Neural progenitor cell (in vitro differentiated cells): ENCODE data around the gene ARL4C. TPM values are rescaled to one million over a fixed set of nuclear protein-coding genes. Genes with fewer than 3 reads are reported as not detected.

Experiments used
- DNase-seq: peaks from one replicate; pipeline ENCODE4 v3.0.0-alpha.2; 2016; ENCODE audit warnings: low spot score
- H2AFZ ChIP-seq: fragments of 200-600 bp; sonication (generic); replicated peaks from 2 replicates; pipeline ENCODE4 v1.6.1; 2016; ENCODE audit warnings: antibody characterized with exemption
- H3F3A ChIP-seq: fragments of 200-600 bp; sonication (generic); 2 replicates; pipeline ENCODE4 v1.6.1; 2016; ENCODE audit warnings: antibody characterized with exemption, low read depth
- H3K27ac ChIP-seq: fragments of 200-600 bp; sonication (generic); 2 replicates; pipeline ENCODE4 v1.5.1; 2016; ENCODE audit warnings: mild to moderate bottlenecking
- H3K27me3 ChIP-seq: fragments of 200-600 bp; sonication (generic); 2 replicates; pipeline ENCODE4 v1.6.1; 2016; ENCODE audit warnings: mild to moderate bottlenecking, moderate library complexity
- H3K36me3 ChIP-seq: fragments of 200-600 bp; sonication (generic); 2 replicates; pipeline ENCODE4 v1.5.1; 2016
- H3K4me1 ChIP-seq: fragments of 200-600 bp; sonication (generic); 2 replicates; pipeline ENCODE4 v1.6.1; 2016; ENCODE audit warnings: mixed run types
- H3K4me2 ChIP-seq: fragments of 200-600 bp; sonication (generic); 2 replicates; pipeline ENCODE4 v1.6.1; 2016
- H3K4me3 ChIP-seq: fragments of 200-600 bp; sonication (generic); 2 replicates; pipeline ENCODE4 v1.5.1; 2016
- H3K79me2 ChIP-seq: fragments of 200-600 bp; sonication (generic); 2 replicates; pipeline ENCODE4 v1.6.1; 2016; ENCODE audit warnings: low read depth
- H3K9ac ChIP-seq: fragments of 200-600 bp; sonication (generic); 2 replicates; pipeline ENCODE4 v1.6.1; 2016
- H3K9me3 ChIP-seq: fragments of 200-600 bp; sonication (generic); 2 replicates; pipeline ENCODE4 v1.5.1; 2016; ENCODE audit warnings: low read depth
- H4K20me1 ChIP-seq: fragments of 200-600 bp; sonication (generic); 2 replicates; pipeline ENCODE4 v1.6.1; 2016; ENCODE audit warnings: low read depth
- H3K27ac Mint-ChIP-seq: 3 replicates; pipeline ENCODE4 v1.8.0; 2021; ENCODE audit warnings: mixed read lengths
- H3K27me3 Mint-ChIP-seq: 2 replicates; pipeline ENCODE4 v1.8.0; 2022; ENCODE audit warnings: low read depth, mild to moderate bottlenecking, inconsistent platforms, moderate library complexity, mixed read lengths; ENCODE audit not compliant: insufficient read depth
- H3K36me3 Mint-ChIP-seq: 3 replicates; pipeline ENCODE4 v1.8.0; 2021; ENCODE audit warnings: mixed read lengths
- H3K4me1 Mint-ChIP-seq: 3 replicates; pipeline ENCODE4 v1.8.0; 2021; ENCODE audit warnings: mixed read lengths
- H3K4me3 Mint-ChIP-seq: 3 replicates; pipeline ENCODE4 v1.8.0; 2021; ENCODE audit warnings: mild to moderate bottlenecking, moderate library complexity, mixed read lengths
- H3K9me3 Mint-ChIP-seq: 3 replicates; pipeline ENCODE4 v1.8.0; 2020; ENCODE audit warnings: mixed read lengths
- EZH2 ChIP-seq: fragments of 200-600 bp; sonication (generic); IDR thresholded peaks from 2 replicates; pipeline ENCODE4 v1.6.1; 2017; ENCODE audit warnings: antibody characterized with exemption, mild to moderate bottlenecking, moderate library complexity
- EZH2phosphoT487 ChIP-seq: fragments of 200-600 bp; sonication (generic); IDR thresholded peaks from 2 replicates; pipeline ENCODE4 v1.6.1; 2017; ENCODE audit warnings: antibody characterized with exemption
- total RNA-seq: library from RNA; depleted of rRNA; stranded (reverse); fragments of >200 nt; gene quantifications from 2 replicates; pipeline ENCODE4 v1.2.3, GENCODE V29; 2015; ENCODE audit warnings: low replicate concordance
- TF ChIP-seq, protein P1 (sequence below): fragments of 200-600 bp; sonication (generic); IDR thresholded peaks from 2 replicates; pipeline ENCODE4 v1.5.1; 2017; ENCODE audit warnings: antibody characterized with exemption, mild to moderate bottlenecking

ARL4C gene
- total RNA-seq, 1 donor from 2014 or later: 87.6 TPM

DNA sequence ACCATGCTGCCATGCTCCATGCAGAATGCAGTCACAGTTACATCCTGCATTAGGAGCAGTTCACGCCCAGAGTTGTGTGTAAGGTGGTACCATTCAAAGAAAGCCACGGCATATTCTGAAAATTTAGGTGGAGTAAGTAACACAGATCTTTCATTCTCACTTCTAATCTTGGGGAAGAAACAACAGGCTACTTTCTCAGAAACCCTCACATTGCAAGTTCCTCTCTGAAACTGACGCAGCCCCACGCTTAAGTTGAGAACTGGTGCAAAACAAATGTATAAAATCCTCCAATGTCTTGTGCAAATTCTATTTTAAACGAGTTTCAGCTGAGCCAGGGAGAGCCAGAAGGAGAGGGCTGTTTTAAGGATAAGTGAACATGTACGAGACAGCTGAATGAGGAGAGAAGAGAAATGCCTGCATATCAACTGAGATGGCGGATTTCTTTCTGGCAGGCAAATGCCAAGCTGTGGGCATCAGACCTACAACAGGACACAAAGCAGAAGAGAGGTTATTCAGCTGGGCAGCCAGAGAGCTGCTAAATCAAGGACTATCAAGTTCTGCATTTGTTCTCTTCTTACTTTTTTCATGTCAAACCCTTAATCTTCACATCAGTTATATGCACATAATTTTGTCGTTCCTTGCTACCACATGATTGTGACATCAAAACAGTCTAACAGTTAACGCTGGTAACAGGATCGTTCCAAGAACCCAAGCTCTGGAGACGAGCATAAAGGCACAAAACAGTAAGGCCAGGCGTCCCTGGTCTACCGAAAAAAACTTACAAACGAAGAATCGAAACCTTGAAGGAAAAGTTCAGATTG, 6.4 kb downstream of the ARL4C start:
- H3K9ac ChIP-seq: no peak overlapping the region
- no peaks in the 10 kb centered on the region for H3K9me3 Mint-ChIP-seq
- no peak for DNase-seq

DNA sequence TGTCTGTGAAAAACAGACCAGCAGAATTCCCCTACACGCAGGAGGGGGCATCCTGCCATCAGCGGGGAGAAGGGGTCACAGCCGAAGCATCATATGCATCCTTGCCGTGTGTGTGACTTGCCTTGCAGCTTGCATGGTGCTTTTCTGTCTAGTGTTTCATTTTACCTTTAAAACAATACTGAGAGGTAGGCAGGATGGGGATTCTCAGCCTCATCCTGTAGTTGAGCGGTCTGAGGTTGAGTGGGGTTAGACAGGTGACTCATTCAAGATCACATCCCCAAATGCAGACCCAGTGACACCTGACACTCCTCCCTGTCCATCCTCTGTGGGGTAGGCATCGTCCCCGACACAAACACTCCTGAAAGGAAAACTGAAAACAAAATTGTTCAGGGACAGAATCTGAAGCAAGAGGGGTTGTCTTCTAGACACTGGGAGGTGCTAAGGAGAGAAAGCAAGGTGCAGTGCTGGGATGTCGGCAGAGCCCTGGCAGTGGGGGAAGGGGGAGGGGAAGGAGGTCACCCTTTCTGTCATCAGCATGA, 7.9 kb downstream of the ARL4C start:
- Histone ChIP-seq H3K9ac (no peak overlapping the region), H2AFZ (no peak overlapping the region), H4K20me1 (peaks cover 53% of the 10 kb centered on the region), H3K27ac (peak overlapping the region; percentile 55), H3K36me3 (peaks cover 24% of the 10 kb centered on the region), H3K4me1 (peaks cover 40% of the 10 kb centered on the region), H3K79me2 (peaks cover 67% of the 10 kb centered on the region), H3K4me2 (no peak overlapping the region), H3K4me3 (no peak overlapping the region), H3K9me3 (no peaks in the 10 kb centered on the region), H3K27me3 (no peaks in the 10 kb centered on the region), H3F3A (peaks cover 61% of the 10 kb centered on the region)
- no peak overlapping the region for H3K27ac Mint-ChIP-seq
- H3K27me3 Mint-ChIP-seq: no peaks in the 10 kb centered on the region
- no peak overlapping the region for H3K4me3 Mint-ChIP-seq
- no peak for DNase-seq
- TF ChIP-seq, protein P1, sequence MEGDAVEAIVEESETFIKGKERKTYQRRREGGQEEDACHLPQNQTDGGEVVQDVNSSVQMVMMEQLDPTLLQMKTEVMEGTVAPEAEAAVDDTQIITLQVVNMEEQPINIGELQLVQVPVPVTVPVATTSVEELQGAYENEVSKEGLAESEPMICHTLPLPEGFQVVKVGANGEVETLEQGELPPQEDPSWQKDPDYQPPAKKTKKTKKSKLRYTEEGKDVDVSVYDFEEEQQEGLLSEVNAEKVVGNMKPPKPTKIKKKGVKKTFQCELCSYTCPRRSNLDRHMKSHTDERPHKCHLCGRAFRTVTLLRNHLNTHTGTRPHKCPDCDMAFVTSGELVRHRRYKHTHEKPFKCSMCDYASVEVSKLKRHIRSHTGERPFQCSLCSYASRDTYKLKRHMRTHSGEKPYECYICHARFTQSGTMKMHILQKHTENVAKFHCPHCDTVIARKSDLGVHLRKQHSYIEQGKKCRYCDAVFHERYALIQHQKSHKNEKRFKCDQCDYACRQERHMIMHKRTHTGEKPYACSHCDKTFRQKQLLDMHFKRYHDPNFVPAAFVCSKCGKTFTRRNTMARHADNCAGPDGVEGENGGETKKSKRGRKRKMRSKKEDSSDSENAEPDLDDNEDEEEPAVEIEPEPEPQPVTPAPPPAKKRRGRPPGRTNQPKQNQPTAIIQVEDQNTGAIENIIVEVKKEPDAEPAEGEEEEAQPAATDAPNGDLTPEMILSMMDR: no peak
- TF ChIP-seq EZH2phosphoT487: no peak
- TF ChIP-seq EZH2: no peak
- no peaks in the 10 kb centered on the region for H3K9me3 Mint-ChIP-seq
- H3K36me3 Mint-ChIP-seq: peaks cover 35% of the 10 kb centered on the region
- H3K4me1 Mint-ChIP-seq: peaks cover 40% of the 10 kb centered on the region

More for the DNA sequence above, 6.4 kb downstream of the ARL4C start:
- Histone ChIP-seq H2AFZ (no peak overlapping the region), H3K27me3 (no peaks in the 10 kb centered on the region), H3K79me2 (peaks cover 82% of the 10 kb centered on the region), H3K4me1 (peaks cover 40% of the 10 kb centered on the region), H3K27ac (peak overlapping the region; percentile 75), H3K9me3 (no peaks in the 10 kb centered on the region), H3K4me2 (peak overlapping the region; percentile 97), H4K20me1 (peaks cover 68% of the 10 kb centered on the region), H3K36me3 (peaks cover 25% of the 10 kb centered on the region), H3F3A (peaks cover 61% of the 10 kb centered on the region), H3K4me3 (peak overlapping the region; percentile 97)
- Mint-ChIP-seq H3K4me3 (peak overlapping the region; percentile 49), H3K4me1 (peaks cover 37% of the 10 kb centered on the region), H3K27me3 (no peaks in the 10 kb centered on the region), H3K36me3 (peaks cover 38% of the 10 kb centered on the region), H3K27ac (no peak overlapping the region)
- TF ChIP-seq, protein P1: no peak
- TF ChIP-seq EZH2phosphoT487 (no peak), EZH2 (no peak)

DNA sequence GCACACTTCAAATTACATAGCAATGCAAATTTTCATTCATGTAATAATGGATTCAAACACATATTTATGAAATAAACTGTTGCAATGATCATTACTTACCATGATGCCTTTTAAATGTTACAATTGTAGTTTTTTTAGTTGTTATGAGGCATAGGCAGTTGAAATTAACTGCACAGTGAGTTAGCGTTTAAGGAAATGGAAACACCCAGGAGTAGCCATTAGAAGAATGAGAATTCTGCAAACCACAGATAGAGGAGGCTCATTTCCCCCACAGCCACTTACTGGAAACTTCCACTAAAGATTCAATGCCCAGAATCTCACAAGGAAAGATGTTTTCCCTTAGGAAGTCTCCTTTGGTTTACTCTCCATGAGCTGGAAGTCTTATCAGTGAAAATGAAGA, 8.4 kb downstream of the ARL4C start:
- Mint-ChIP-seq H3K36me3 (peaks cover 35% of the 10 kb centered on the region), H3K4me3 (no peak overlapping the region), H3K9me3 (no peaks in the 10 kb centered on the region), H3K4me1 (peaks cover 41% of the 10 kb centered on the region), H3K27ac (no peak overlapping the region), H3K27me3 (no peaks in the 10 kb centered on the region)
- H3K9me3 ChIP-seq: no peaks in the 10 kb centered on the region
- peaks cover 49% of the 10 kb centered on the region for H4K20me1 ChIP-seq
- no peak overlapping the region for H2AFZ ChIP-seq
- H3K27ac ChIP-seq: peak overlapping the region; percentile 55
- TF ChIP-seq EZH2 (no peak), EZH2phosphoT487 (no peak)
- TF ChIP-seq, protein P1: no peak
- H3K79me2 ChIP-seq: peaks cover 62% of the 10 kb centered on the region
- no peak for DNase-seq
- H3K27me3 ChIP-seq: no peaks in the 10 kb centered on the region
- H3K36me3 ChIP-seq: peaks cover 20% of the 10 kb centered on the region
- peaks cover 61% of the 10 kb centered on the region for H3F3A ChIP-seq
- no peak overlapping the region for H3K9ac ChIP-seq
- no peak overlapping the region for H3K4me3 ChIP-seq
- H3K4me2 ChIP-seq: no peak overlapping the region
- H3K4me1 ChIP-seq: peaks cover 40% of the 10 kb centered on the region
